ENCODE measurements around the gene PRKAG1.

The PRKAG1 gene

GRCh38 chr12:48961331-48961730 is 57.2 kb downstream of the PRKAG1 start:
- no peak for DNase-seq

- no peak for DNase-seq
Observed at GRCh38 chr12:48960834-48961233, 57.7 kb downstream of the PRKAG1 start.

GRCh38 chr12:48958049-48958388 is 60.6 kb downstream of the PRKAG1 start:
- no peak for DNase-seq

GRCh38 chr12:48957141-48958048 is 61.2 kb downstream of the PRKAG1 start, which contains the start of gene ARF3:
Gene ARF3 (minus strand): TSS chr12:48957487. CDS start chr12:48941095, 16,392 bp downstream.
- DNase-seq = peak; percentile 97

GRCh38 chr12:48956279-48957140 is 62.1 kb downstream of the PRKAG1 start:
- DNase-seq = peak; percentile 83 to 91

GRCh38 chr12:48954841-48955501 is 63.6 kb downstream of the PRKAG1 start:
- DNase-seq = no peak

- no peak for DNase-seq
Observed at GRCh38 chr12:48954061-48954460, 64.5 kb downstream of the PRKAG1 start.

- DNase-seq = no peak
Observed at GRCh38 chr12:48952691-48953090, 65.9 kb downstream of the PRKAG1 start.
